ENCODE data around the gene DSG2. TPM values are rescaled to one million over a fixed set of nuclear protein-coding genes. Genes with fewer than 3 reads are reported as not detected.
A peak's percentile ranks its signal among the peaks of the same experiment; 100 is the strongest.

DSG2 gene
- polyA plus RNA-seq, 3 donors: not detected

DNA sequence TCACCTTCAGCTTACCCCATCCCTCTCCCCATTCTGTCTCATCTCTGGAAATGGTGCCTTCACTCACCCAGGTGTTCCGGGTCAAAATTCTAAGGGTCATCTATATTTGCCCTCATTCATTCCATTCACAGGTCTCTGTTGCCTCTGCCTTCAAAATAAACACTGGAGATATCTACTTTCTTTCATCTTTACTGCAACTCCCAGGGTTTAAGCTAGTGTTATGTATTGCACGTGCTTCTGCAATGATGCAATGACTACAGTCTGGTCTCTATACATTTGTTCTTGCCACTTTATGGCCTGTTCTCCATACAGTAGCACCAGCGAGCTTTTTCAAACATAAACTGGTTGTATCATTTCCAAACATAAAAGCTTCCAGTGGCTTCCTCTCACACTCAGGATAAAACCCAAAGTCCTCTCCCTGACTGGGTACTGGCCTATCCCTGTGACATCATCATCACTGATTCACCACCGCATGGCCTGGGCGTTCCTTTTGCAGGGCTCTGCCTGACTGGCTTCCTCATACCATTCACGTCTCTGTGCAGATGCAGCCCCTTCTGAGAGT is 14.3 kb downstream of the DSG2 start:
- Histone ChIP-seq H3K4me3 (replicated peaks in 1 of 3; ENCODE audit: low read depth in 2 of 3, low read length in 3 of 3) (no peak overlapping the region), H3K9me3 (replicated peaks in 1 of 2; ENCODE audit: control insufficient read depth in 1 of 2, insufficient read depth in 1 of 2, low read length in 2 of 2) (no peaks in the 10 kb centered on the region), H3K36me3 (replicated peaks in 1 of 2; ENCODE audit: control insufficient read depth in 1 of 2, insufficient read depth in 2 of 2, low read length in 2 of 2) (no peaks in the 10 kb centered on the region), H3K4me2 (replicated peaks; ENCODE audit: extremely low read depth, low read length, poor library complexity, severe bottlenecking) (no peak overlapping the region), H3K27ac (ENCODE audit: low read depth in 1 of 2, low read length in 2 of 2) (no peak overlapping the region), H4K20me1 (ENCODE audit: insufficient read depth, low read length) (no peaks in the 10 kb centered on the region), H2AFZ (ENCODE audit: insufficient read depth, low read depth, low read length, poor library complexity, severe bottlenecking) (no peak overlapping the region), H3K27me3 (ENCODE audit: control insufficient read depth in 2 of 2, insufficient read depth in 2 of 2, low read length in 2 of 2) (no peaks in the 10 kb centered on the region), H3K79me2 (ENCODE audit: insufficient read depth, low read length) (no peaks in the 10 kb centered on the region), H3K4me1 (ENCODE audit: control insufficient read depth in 1 of 2, insufficient read depth in 2 of 2, low read length in 2 of 2) (no peaks in the 10 kb centered on the region), H3K9ac (ENCODE audit: insufficient read depth, low read length, poor library complexity, severe bottlenecking) (no peak overlapping the region)
- Mint-ChIP-seq H3K27me3 (ENCODE audit: low read depth in 3 of 3) (peaks cover 0 to 1% (median 0%) of the 10 kb centered on the region in 3 donors), H3K27ac (no peak overlapping the region), H3K9me3 (peaks cover 0 to 2% (median 0%) of the 10 kb centered on the region in 7 donors), H3K4me1 (no peaks in the 10 kb centered on the region), H3K4me3 (no peak overlapping the region), H3K36me3 (no peaks in the 10 kb centered on the region)
- WGBS (ENCODE audit: insufficient coverage): 67% methylated on average over 6 of the region's 6 CpGs
- DNase-seq: peak in 1 of 3 donors; percentile 24
- intact Hi-C loops (cut with micrococcal nuclease): no loop called here
- TF ChIP-seq, protein P1, sequence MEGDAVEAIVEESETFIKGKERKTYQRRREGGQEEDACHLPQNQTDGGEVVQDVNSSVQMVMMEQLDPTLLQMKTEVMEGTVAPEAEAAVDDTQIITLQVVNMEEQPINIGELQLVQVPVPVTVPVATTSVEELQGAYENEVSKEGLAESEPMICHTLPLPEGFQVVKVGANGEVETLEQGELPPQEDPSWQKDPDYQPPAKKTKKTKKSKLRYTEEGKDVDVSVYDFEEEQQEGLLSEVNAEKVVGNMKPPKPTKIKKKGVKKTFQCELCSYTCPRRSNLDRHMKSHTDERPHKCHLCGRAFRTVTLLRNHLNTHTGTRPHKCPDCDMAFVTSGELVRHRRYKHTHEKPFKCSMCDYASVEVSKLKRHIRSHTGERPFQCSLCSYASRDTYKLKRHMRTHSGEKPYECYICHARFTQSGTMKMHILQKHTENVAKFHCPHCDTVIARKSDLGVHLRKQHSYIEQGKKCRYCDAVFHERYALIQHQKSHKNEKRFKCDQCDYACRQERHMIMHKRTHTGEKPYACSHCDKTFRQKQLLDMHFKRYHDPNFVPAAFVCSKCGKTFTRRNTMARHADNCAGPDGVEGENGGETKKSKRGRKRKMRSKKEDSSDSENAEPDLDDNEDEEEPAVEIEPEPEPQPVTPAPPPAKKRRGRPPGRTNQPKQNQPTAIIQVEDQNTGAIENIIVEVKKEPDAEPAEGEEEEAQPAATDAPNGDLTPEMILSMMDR (IDR thresholded peaks at IDR 0.05): no peak

DNA sequence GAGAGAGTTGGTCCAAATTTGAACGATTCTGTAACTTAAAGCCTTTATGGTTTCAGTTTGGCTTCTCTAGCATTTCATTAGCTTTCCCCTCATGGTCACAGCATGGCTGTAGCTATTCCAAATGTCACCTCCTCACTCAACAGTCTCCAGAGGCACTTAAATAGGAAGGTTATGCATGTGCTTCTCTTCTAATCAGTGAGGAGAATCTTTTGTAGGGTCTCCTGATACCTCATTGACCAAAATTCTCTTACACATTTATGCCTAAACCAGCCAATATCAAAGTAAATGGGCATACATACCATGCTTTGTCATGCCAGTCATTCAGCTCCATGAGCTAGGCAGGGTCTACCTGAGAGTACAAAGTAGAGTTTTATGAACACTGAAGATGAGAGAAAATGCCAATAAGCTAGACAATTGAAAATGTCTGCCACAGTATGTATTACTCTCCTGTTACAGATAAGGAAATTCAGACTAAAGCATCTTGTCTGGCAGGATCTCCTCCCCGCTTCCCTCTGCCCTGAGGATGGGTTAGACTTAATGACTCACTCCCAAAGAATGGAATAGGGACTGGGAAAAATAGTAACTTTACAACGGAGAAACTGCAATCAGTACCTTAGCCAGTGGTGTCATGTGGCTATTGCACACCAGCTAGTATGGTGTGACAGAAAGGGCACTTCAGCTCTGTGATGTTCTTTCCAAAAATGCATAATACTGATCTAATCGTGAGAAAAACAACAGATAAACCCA is 15.4 kb downstream of the DSG2 start:
- Histone ChIP-seq H3K79me2 (ENCODE audit: insufficient read depth, low read length) (no peaks in the 10 kb centered on the region), H3K27me3 (ENCODE audit: control insufficient read depth in 2 of 2, insufficient read depth in 2 of 2, low read length in 2 of 2) (no peaks in the 10 kb centered on the region), H4K20me1 (ENCODE audit: insufficient read depth, low read length) (no peaks in the 10 kb centered on the region), H3K27ac (ENCODE audit: low read depth in 1 of 2, low read length in 2 of 2) (no peak overlapping the region), H3K36me3 (replicated peaks in 1 of 2; ENCODE audit: control insufficient read depth in 1 of 2, insufficient read depth in 2 of 2, low read length in 2 of 2) (no peaks in the 10 kb centered on the region), H2AFZ (ENCODE audit: insufficient read depth, low read depth, low read length, poor library complexity, severe bottlenecking) (no peak overlapping the region), H3K4me3 (replicated peaks in 1 of 3; ENCODE audit: low read depth in 2 of 3, low read length in 3 of 3) (no peak overlapping the region), H3K4me2 (replicated peaks; ENCODE audit: extremely low read depth, low read length, poor library complexity, severe bottlenecking) (no peak overlapping the region), H3K9me3 (replicated peaks in 1 of 2; ENCODE audit: control insufficient read depth in 1 of 2, insufficient read depth in 1 of 2, low read length in 2 of 2) (no peaks in the 10 kb centered on the region), H3K9ac (ENCODE audit: insufficient read depth, low read length, poor library complexity, severe bottlenecking) (no peak overlapping the region), H3K4me1 (ENCODE audit: control insufficient read depth in 1 of 2, insufficient read depth in 2 of 2, low read length in 2 of 2) (no peaks in the 10 kb centered on the region)
- TF ChIP-seq, protein P1 (IDR thresholded peaks at IDR 0.05): no peak
- Mint-ChIP-seq H3K4me1 (no peaks in the 10 kb centered on the region), H3K4me3 (no peak overlapping the region), H3K27me3 (ENCODE audit: low read depth in 3 of 3) (peaks cover 0 to 1% (median 0%) of the 10 kb centered on the region in 3 donors), H3K27ac (no peak overlapping the region), H3K9me3 (no peaks in the 10 kb centered on the region), H3K36me3 (no peaks in the 10 kb centered on the region)
- WGBS (ENCODE audit: insufficient coverage): 90% methylated on average over 2 of the region's 4 CpGs
- DNase-seq: no peak
- intact Hi-C loops (cut with micrococcal nuclease): no loop called here

Measured in CD14-positive monocyte (primary cell).